NCI-H748 (cell line): Measurements from ENCODE around the gene CDCA5.
A peak's percentile ranks its signal among the peaks of the same experiment; 100 is the strongest.

Experiments
- DNase-seq: peaks from one replicate; lab custom pipeline; 2025; ENCODE audit not compliant: unreplicated experiment; lab: John Stamatoyannopoulos, UW

Gene CDCA5

DNA sequence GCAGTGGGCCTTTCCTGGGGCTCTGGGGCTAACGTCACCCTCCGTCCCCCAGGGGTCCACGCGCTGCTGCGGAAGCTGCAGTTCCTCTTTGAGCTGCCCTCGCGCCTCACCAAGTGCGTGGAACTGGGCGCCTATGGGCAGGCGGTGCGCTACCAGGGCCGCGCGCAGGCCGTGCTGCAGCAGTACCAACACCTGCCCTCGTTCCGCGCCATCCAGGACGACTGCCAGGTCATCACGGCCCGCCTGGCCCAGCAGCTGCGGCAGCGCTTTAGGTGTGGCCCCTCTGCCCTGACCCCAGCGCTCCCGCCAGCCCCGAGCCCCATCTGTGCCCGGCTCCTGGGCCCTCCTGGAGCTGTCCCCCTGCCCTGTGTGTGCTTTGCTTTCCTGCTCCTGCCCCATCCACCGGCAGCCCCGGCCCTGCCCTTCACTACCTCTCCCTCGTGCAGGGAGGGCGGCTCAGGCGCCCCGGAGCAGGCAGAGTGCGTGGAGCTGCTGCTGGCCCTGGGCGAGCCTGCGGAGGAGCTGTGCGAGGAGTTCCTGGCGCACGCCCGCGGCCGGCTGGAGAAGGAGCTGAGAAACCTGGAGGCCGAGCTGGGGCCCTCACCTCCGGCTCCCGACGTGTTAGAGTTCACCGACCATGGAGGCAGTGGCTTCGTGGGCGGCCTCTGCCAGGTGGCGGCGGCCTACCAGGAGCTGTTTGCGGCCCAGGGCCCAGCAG lies 24.1 kb upstream of the CDCA5 start:
- no peak for DNase-seq

DNA sequence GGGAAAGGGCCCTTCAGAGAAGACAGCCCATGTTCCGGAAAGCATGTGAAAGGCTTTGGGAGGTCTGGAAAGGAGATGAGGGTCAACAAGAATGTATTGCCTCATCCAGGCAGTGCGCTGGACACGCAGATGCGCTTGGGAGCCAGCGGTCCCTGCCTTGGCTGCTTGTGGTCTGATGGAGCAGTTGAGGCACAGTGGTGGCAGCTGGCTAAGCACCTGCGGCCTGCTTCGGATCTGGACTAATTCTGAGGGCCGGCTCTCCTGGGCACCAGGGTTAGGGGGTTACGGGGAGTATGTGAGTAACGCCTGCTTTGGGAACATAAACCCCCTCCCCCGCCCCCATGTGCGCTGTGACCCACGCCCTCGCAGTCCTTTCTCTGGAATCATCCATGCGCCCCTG lies 23.2 kb upstream of the CDCA5 start:
- DNase-seq, result no peak

DNA sequence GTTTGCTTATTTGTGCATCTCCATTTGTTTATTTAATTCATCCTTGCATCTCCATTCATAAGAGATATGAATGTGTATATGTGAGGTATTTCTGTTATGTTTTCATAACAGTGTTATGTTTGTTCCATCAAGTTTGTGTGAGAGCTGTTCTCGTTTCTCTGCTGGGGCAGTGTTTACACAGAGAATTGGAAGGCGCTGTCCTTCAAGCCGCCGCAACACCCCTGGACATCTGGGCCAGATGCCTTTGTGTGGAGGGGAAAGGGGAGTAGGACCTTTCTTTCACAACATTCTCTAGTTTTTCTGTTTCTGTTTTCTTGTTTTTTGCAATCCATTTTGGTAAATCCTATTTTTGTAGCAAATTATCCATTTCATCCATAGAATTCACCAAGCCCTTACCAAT lies 20.8 kb upstream of the CDCA5 start:
- no peak for DNase-seq

DNA sequence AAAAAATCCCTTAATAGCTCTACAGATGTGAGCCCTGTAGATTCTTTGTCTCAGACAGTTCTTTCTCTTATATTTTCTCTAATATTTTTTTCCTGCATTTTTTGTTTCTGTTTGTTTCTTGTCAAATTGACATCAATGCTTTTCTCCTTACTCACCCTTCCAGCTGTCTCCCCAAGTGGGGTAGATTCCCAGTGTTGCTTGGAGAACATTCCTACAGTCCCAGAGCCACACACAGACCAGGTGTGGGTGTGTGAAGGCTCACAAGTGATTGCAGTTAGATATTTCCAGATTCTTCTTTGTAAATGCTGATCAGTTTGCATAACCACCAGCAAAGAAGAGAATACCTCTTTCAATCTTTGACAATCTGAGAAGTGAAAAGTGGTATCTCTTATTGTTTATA lies 19.6 kb upstream of the CDCA5 start:
- DNase-seq, result no peak

DNA sequence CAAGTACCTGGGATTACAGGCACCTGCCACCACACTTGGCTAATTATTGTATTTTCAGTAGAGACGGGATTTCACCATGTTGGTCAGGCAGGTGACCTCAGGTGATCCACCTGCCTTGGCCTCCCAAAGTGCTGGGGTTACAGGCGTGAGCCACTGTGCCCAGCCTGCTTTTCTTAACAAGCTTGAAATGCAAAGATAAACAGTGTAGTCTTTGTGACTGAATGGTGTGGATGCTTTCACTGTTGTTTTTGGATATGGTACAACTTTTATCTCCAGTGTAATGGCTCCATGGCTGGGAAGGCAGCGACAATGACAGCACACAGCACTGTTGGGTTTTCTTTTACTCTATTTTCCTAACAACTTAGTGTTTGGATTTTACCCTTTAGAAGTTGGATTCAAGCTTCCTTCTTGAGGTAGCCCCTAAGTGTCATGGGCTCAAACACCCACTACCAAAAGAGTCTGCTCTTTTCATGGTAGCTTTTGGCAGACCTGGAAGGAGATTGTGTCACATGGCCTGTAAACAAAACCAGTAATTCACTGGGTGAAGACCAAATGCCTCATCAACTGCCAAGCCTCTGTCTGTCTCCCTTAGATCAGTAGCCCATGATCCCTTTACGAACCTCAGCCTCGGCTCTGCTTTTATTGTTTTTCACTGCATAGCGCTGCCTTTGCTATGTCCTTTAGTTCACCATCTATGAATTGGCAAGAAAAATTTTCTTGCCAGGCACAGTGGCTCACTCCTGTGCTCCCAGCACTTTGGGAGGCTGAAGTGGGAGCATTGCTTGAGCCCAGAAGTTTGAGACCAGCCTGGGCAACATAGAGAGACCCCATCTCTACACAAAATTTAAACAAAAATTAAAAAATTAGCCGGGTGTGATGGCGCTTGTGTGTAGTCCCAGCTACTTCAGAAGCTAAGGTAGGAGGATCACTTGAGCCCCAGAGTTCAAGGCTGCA lies 18.6 kb upstream of the CDCA5 start:
- no peak for DNase-seq

DNA sequence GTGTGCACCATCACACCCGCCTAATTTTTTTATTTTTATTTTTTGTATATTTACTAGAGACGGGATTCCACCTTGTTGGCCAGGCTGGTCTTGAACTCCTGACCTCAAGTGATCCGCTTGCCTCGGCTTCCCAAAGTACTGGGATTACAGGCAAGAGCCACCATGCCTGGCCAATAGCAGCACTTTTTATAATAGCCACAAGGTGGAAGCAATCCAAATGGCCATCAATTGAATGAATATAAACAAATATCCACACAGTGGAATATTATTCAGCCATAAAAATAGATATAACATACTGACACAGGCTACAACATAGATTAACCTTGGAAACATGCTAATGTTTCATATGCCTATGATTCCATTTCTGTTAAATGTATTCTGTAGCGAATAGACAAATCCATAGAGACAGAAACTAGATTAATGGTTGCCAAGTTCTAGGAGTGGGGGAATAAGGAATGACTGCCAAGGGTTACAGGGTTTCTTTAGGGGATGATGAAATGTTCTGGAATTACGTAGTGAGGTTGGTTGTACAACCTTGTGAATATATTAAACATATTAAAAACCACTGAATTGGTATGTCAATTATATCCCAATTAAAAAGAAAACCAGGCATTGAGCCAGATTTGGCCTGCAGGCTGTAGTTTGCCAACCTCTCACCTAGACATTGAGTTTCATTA lies 17.0 kb upstream of the CDCA5 start:
- no peak for DNase-seq

DNA sequence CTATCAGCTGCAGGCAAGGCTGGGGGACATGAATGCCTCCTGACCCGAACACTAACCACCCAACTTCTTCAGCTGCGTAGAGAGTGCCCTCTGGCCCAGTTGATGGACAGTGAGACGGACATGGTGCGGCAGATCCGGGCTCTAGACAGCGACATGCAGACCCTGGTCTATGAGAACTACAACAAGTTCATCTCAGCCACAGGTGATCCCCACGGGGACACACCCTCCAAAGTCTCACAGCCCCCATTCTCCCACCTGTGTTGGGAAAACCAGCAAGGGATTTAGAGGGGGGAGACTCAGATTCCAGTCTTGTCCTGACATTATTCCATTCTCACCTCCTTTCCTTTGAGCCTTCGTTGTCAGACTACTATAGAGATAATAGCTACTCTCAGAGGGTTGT lies 13.1 kb upstream of the CDCA5 start:
- no peak for DNase-seq

DNA sequence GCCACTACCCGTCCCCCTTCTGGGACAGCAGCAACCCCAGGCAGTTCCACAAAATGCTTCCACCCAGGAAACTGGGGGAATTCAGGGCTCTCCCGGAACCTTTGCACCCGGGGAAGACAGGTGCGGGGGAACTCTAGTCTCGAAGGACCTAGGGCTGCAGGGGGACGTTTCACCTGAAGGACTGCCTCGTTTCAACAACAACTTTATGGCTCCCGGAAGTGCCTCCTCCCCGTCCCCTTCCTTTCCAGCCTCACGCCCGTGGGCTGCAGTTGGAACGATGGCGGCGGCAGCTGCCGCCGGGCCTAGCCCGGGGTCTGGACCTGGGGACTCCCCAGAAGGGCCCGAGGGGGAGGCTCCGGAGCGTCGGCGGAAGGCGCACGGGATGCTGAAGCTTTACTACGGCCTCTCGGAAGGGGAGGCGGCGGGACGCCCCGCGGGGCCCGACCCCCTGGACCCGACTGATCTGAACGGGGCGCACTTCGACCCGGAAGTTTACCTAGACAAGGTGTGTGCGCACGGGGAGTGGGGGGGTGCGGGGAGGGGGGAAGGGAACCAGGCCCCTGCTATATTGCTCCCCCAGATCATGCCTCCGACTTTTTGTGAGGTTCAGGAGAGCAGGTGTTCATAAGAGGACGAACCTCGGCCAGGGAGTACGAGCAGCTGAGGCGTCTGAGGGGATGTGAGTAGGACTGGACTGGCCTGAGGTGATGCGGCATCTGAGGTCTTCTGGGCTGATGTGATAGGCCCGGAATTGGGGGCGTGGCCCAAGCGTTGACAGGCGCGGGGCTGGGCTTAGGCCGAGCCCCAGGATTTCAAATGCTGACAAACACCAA lies 12.3 kb upstream of the CDCA5 start, which contains the start of gene VPS51:
VPS51 (plus strand) TSS at position 241 of the 833 bp plus-strand sequence; CDS start at position 278, 37 bp downstream.
- DNase-seq, result peak; percentile 93

DNA sequence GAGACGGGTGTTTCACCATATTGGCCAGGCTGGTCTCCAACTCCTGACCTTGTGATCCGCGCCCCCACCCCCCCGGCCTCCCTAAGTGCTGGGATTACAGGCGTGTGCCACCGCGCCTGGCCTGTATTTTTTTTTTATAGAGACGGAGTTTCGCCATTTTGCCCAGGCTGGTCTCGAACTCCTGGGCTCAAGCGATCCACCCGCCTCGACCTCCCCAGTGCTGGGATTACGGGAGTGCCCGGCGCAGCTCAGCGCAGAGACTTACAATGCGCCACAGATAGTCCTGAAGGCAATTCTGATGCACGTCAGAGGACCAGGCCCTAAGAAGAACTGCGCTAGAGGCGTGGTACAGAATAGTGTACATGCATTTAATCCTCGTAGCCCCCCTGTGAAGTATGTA lies 11.6 kb upstream of the CDCA5 start:
- DNase-seq, result no peak

DNA sequence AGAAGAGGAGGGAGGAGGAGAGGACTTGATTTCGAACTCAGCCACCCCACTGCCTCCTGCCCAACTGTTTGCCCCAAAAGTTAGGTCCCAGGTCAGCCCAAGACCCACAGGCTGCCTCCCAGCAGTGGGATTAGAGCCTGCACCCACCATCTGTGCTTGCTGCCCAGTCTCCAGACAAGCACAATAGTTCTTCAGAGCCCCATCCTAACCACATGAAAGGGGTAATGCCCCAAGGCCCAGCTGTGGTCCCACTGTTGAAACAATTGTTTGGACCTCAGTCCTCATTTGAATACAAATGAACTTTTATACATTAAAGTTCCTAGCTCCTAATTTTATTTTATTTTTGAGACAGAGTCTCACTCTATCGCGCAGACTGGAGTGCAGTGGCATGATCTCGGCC lies 6.8 kb upstream of the CDCA5 start:
- no peak for DNase-seq

DNA sequence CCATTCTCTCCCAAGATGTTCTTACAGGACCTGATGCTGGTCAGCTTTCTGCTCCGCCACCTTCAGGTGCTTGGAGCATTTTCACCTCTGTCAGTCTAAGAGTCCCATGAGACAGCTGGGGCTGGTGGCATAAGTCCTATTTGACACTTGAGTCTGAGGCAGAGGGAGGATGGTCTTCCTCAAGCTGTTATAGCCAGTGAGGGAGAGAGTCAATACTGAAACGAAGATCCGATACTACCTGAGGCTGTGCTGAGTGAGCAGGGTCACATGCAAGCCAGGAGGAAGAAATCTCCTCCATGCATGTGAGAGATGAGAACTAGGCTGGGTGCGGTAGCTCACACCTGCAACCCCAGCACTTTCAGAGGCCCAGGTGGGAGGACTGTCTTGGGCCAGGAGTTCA lies 5.8 kb upstream of the CDCA5 start:
- DNase-seq, result no peak

DNA sequence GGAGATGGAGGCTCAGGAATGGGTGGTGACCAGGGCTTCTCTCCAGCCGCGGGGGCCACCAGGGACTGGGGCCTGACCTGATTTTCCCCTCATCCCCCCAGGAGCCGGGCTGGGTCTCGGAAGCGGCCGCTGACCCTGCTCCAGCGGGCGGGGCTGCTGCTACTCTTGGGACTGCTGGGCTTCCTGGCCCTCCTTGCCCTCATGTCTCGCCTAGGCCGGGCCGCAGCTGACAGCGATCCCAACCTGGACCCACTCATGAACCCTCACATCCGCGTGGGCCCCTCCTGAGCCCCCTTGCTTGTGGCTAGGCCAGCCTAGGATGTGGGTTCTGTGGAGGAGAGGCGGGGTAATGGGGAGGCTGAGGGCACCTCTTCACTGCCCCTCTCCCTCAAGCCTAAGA lies 4.0 kb upstream of the CDCA5 start:
- no peak for DNase-seq

DNA sequence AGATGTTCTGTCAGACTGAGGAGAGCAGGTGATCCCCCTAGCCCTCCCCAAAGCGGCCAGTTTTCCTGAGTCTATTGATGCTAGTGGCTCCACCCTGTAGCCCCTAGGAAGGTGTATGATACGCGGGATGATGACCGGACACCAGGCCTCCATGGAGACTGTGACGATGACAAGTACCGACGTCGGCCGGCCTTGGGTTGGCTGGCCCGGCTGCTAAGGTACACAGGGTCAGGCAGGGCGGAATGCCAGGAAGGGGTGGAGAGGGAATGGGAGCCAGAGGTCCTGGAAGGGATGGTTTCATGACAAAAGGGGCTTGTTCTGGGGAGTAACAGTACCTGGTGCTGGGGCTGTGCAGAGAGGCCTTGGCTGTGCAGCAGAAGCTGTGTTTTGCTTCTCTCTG lies 3.4 kb upstream of the CDCA5 start:
- no peak for DNase-seq

DNA sequence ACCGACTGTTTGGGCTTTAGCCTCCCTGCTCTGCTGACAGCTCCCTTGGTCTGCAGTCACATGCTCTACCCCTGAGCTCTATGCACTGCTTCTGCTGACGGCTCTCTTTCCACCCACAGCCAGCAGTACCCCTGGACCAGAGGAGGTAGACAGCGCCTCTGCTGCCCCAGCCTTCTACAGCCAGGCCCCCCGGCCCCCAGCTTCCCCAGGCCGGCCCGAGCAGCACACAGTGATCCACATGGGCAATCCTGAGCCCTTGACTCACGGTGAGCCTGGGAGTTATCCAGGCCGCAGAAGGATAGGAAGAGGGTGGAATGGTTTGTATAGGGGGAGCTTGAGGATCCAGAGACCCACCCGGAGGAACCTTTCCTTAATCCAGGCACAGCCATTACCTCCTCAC lies 3.0 kb upstream of the CDCA5 start:
- no peak for DNase-seq

DNA sequence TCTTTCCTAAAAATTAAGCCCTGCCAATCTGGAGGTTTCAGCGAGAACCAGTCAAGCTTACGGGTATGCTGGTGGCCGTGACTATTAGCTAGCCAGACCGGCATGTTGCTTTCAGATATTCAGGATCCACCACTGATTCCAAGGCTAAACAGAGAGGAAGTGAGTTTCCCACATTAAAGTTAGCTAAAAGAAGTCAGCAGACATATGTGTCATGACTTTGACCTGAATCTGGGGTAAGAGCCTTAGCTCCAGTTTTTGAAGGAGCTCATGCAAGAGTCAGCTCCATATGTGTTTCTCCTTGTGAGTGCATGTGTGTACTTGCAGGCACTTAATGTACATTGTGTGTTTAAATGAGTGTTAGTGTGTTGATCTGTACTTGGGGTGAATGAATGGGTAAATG lies 1.6 kb upstream of the CDCA5 start:
- no peak for DNase-seq

DNA sequence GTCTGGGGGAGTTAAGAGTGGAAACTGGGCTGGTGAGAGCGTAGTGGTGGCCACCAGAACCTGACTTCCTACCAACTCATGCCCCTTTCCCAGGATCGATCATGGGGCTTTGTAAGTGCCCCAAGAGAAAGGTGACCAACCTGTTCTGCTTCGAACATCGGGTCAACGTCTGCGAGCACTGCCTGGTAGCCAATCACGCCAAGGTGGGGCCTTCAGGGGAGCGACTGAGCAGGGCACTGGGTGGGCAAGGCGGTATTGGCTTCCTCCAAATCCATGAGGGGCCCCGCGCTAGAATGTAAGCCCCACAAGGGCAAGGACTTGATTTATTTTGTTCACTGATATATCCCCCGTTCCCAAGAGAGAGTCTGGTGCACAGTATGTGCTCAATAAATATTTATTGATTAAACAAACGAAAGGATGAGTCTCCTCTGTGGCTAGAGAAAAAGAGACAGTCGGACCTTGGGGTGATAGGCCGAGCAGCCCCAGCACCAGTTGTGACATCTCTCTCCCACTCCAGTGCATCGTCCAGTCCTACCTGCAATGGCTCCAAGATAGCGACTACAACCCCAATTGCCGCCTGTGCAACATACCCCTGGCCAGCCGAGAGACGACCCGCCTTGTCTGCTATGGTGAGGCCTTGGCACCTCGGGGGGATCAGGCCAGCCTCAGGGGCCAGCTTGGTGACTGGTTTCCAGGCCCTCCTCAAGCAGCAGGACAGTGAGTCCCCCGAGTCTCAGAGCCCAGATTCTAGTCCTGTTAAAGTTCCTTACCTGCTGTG lies 947 bp upstream of the CDCA5 start:
- DNase-seq, result no peak

DNA sequence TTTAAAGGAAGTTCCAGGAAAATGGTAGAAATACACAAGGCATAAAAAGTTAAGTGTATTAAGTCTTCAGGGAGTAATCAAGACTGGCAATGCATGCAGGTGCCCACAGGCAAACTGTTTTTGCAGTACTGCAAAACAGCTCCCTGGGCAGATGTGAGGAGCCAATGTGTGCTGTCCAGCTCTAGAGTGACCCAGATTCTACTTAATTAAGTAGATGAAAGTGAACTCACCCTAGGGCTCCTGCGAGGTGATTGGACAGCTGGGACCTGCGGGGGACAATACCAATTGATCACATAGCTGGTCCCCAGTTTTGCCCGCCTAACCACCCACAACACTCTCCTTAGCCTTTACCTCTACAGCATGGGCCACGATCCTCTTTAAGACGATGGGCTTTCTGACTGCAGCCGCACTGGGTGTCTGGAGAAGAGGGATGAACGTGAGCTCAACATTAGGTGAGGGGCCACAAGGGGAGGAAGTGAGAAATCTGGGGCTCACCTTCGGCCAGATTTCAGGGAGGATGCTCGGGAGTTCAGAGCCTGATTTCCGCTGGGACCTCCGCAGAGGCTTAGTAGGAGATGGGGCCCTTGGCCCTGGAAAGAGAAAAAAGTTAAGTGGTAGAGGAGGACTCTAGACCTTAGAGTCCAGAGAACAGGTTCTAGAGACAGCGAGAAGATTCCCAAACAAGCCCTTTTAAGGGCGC lies 556 bp downstream of the CDCA5 start:
- no peak for DNase-seq

DNA sequence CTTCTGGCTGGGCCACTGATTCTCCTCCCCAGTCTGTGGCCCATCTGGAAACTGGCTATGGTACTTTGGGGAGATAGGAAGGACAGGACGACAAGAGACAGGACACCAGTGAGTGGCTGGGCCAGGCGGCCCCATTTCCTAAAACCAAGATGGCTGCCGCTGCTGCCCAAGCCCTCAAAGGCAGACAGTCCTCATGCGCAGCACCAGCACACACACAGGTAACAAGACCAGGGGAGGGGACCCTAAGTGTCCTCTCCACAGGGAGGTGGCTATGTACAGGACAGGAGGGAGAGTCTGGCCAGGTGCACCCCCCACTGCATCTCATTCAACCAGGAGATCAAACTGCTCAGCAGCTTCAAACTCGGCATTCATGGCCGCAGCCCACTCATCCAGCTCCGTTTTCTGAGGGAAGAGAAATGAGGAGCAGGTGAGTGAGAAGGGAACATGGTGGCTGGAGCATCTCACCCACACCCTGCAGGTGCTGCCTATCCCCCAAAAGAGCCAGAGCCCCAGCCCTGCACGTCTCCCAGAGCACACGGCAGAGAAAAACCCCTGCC lies 5.0 kb downstream of the CDCA5 start:
- no peak for DNase-seq

DNA sequence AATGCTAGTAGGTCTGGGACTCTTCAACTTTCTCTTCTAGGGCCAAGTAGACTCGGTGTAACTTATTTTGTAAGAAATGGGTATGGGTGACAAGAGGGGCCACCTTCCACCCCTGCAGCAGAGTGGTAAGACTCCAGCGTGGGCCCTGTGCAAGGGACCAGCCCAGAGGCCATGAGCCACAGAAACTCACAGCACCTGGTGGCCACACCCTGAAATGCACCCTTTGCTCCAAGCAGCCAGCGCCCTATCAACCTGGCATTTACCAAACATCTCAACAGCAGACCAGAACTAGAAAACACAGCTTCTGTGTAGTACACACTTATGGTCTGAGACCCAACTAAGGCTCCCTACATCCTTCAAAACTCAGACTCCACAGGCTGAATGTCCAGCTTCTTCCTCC lies 5.7 kb downstream of the CDCA5 start:
- peak; percentile 36 for DNase-seq
